Hepatocyte (in vitro differentiated cells): ENCODE results near the gene NDUFS7. TPM values are rescaled to one million over a fixed set of nuclear protein-coding genes. Genes with fewer than 3 reads are reported as not detected.
A peak's percentile ranks its signal among the peaks of the same experiment; 100 is the strongest.

Source experiments
- DNase-seq: peaks from one replicate; pipeline ENCODE4 v3.0.0-alpha.2; 2016; ENCODE audit warnings: low spot score
- H2AFZ ChIP-seq: fragments of 200-600 bp; sonication (generic); 2 replicates; pipeline ENCODE4 v1.6.0; 2016; ENCODE audit warnings: antibody characterized with exemption, mild to moderate bottlenecking
- H3K27ac ChIP-seq: fragments of 200-600 bp; sonication (generic); 2 replicates; pipeline ENCODE4 v1.5.1; 2016; ENCODE audit warnings: mild to moderate bottlenecking
- H3K27me3 ChIP-seq: fragments of 200-600 bp; sonication (generic); 2 replicates; pipeline ENCODE4 v1.6.1; 2016
- H3K36me3 ChIP-seq: fragments of 200-600 bp; sonication (generic); replicated peaks from 2 replicates; pipeline ENCODE4 v1.5.1; 2016; ENCODE audit warnings: low read depth; ENCODE audit not compliant: insufficient read depth
- H3K4me1 ChIP-seq: fragments of 200-600 bp; sonication (generic); 2 replicates; pipeline ENCODE4 v1.5.1; 2016; ENCODE audit warnings: mild to moderate bottlenecking, moderate library complexity; ENCODE audit not compliant: insufficient read depth
- H3K4me2 ChIP-seq: fragments of 200-600 bp; sonication (generic); 2 replicates; pipeline ENCODE4 v1.6.0; 2016
- H3K4me3 ChIP-seq: fragments of 200-600 bp; sonication (generic); 2 replicates; pipeline ENCODE4 v1.5.1; 2016; ENCODE audit warnings: mild to moderate bottlenecking
- H3K79me2 ChIP-seq: fragments of 200-600 bp; sonication (generic); 2 replicates; pipeline ENCODE4 v1.6.0; 2017; ENCODE audit warnings: mild to moderate bottlenecking
- H3K9me2 ChIP-seq: fragments of 200-600 bp; sonication (generic); replicated peaks from 2 replicates; pipeline ENCODE4 v1.6.0; 2017; ENCODE audit warnings: mild to moderate bottlenecking; ENCODE audit not compliant: insufficient read depth
- H3K9me3 ChIP-seq: fragments of 200-600 bp; sonication (generic); 2 replicates; pipeline ENCODE4 v1.5.1; 2016; ENCODE audit warnings: low read depth, mild to moderate bottlenecking
- H4K20me1 ChIP-seq: fragments of 200-600 bp; sonication (generic); 2 replicates; pipeline ENCODE4 v1.6.0; 2016; ENCODE audit warnings: mild to moderate bottlenecking; ENCODE audit not compliant: insufficient read depth, poor library complexity, severe bottlenecking
- CTCF ChIP-seq: fragments of 200-600 bp; sonication (generic); IDR thresholded peaks from 2 replicates; pipeline ENCODE4 v1.5.1; 2016; ENCODE audit warnings: antibody characterized with exemption, mild to moderate bottlenecking; ENCODE audit not compliant: poor library complexity
- EZH2 ChIP-seq: fragments of 200-600 bp; sonication (generic); IDR thresholded peaks from 2 replicates; pipeline ENCODE4 v1.6.1; 2016; ENCODE audit warnings: antibody characterized with exemption, mild to moderate bottlenecking, borderline replicate concordance
- EZH2phosphoT487 ChIP-seq: fragments of 200-600 bp; sonication (generic); IDR thresholded peaks from one replicate; pipeline ENCODE4 v1.6.1; 2018; ENCODE audit warnings: antibody characterized with exemption, mild to moderate bottlenecking, low read depth, moderate library complexity; ENCODE audit not compliant: unreplicated experiment, severe bottlenecking
- WGBS: methylation state at CpG from one replicate; pipeline ENCODE4 v1.1.6; 2016; ENCODE audit warnings: low lambda C conversion rate; ENCODE audit errors: missing lambda C conversion rate; 5-methylcytosine and 5-hydroxymethylcytosine counted together
- polyA plus RNA-seq: library from polyadenylated mRNA; unstranded; fragments of >200 nt; fragmentation: Nextera tagmentation; extraction: Ambion mirVana; gene quantifications from 2 replicates; pipeline ENCODE4 v1.2.1, GENCODE V29; 2016
- total RNA-seq: library from RNA; depleted of rRNA; stranded (reverse); fragments of >200 nt; gene quantifications from 2 replicates; pipeline ENCODE4 v1.2.3, GENCODE V29; 2014

NDUFS7 gene
- total and polyA plus RNA-seq, 2 experiments from 2014 or later: 81.6 to 276 TPM

DNA sequence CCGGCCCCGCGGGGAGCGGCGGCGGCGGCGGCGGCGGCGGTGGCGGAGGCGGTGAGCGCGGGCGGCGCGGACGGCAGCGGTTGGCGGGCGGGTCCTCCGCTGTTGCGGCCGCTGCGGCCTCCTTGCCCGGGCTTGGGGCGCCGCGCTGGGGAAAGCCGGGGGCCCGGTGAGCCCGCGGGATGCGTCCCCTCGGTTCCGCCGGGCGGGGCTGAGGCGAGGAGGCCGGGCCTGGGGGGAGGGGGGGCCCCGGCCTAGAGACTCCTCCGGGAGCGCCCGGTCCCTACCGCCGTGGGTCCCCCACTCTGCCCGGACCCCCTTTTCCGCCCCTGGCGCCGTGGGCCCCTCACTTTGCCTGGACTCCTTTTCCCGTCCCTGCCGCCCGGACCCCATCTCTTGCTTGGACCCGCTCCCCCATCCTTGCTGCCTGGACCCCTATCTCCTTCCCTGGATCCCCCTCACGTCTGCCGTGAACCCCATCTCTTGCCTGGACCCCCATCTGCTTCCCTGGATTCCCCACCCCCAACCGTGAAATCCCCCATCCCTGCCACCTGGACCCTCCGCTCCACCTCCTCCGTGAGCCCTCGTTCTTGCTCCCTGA, 28.6 kb upstream of the NDUFS7 start:
- H3K36me3 ChIP-seq: no peaks in the 10 kb centered on the region
- peak overlapping the region; percentile 99 for H3K4me2 ChIP-seq
- H3K4me1 ChIP-seq: peaks cover 20% of the 10 kb centered on the region
- no peaks in the 10 kb centered on the region for H3K27me3 ChIP-seq
- H3K27ac ChIP-seq: peak overlapping the region; percentile 24
- H3K9me3 ChIP-seq: no peaks in the 10 kb centered on the region
- H3K4me3 ChIP-seq: peak overlapping the region; percentile 83
- H3K9me2 ChIP-seq: no peaks in the 10 kb centered on the region
- peaks cover 25% of the 10 kb centered on the region for H3K79me2 ChIP-seq
- WGBS: 5% methylated on average over 4 of the region's 61 CpGs
- peaks cover 9% of the 10 kb centered on the region for H4K20me1 ChIP-seq
- DNase-seq: no peak
- peak overlapping the region; percentile 71 for H2AFZ ChIP-seq
- TF ChIP-seq EZH2phosphoT487: no peak
- TF ChIP-seq CTCF: no peak
- no peak for TF ChIP-seq EZH2

- H4K20me1 ChIP-seq: peaks cover 9% of the 10 kb centered on the region
- no peak for DNase-seq
- no peaks in the 10 kb centered on the region for H3K27me3 ChIP-seq
- peak overlapping the region; percentile 24 for H3K27ac ChIP-seq
- WGBS: 30% methylated on average over 28 of the region's 32 CpGs
- H3K79me2 ChIP-seq: peaks cover 25% of the 10 kb centered on the region
- H3K9me2 ChIP-seq: no peaks in the 10 kb centered on the region
- peaks cover 23% of the 10 kb centered on the region for H3K4me1 ChIP-seq
- H3K36me3 ChIP-seq: no peaks in the 10 kb centered on the region
- TF ChIP-seq EZH2: no peak
- H3K4me3 ChIP-seq: peak overlapping the region; percentile 83
- H2AFZ ChIP-seq: no peak overlapping the region
- H3K4me2 ChIP-seq: peak overlapping the region; percentile 99
- no peaks in the 10 kb centered on the region for H3K9me3 ChIP-seq
These were observed 27.9 kb upstream of the NDUFS7 start for GRCh38 chr19:1355568-1356507.

DNA sequence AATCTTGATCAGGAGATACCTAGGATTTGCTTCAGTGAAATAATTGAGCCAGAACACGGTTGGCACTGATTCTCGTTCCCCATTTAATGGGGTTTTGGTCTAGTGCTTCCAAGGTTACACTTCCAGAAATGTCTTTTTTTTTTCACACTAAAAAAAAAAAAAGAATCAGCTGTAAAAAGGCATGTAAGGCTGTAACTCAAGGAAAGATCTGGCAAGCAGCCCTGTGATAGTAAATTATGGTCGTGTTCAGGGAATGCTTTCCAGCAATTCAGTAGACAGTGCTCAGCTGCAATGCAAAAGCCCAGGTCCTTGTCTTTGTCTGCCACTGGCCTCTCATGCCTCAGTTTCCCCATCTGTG, 27.2 kb upstream of the NDUFS7 start:
- 58% methylated on average over 3 of the region's 3 CpGs for whole genome bisulfite sequencing
- DNase-seq: no peak
- Histone ChIP-seq H2AFZ (no peak overlapping the region), H3K27ac (no peak overlapping the region), H3K36me3 (no peaks in the 10 kb centered on the region), H3K9me3 (no peaks in the 10 kb centered on the region), H4K20me1 (peaks cover 9% of the 10 kb centered on the region), H3K9me2 (no peaks in the 10 kb centered on the region), H3K27me3 (no peaks in the 10 kb centered on the region), H3K4me1 (peaks cover 24% of the 10 kb centered on the region), H3K4me3 (no peak overlapping the region), H3K79me2 (peaks cover 25% of the 10 kb centered on the region), H3K4me2 (peak overlapping the region; percentile 99)
- TF ChIP-seq EZH2phosphoT487 (no peak), EZH2 (no peak)

- H3K9me2 ChIP-seq: no peaks in the 10 kb centered on the region
- no peak overlapping the region for H3K4me2 ChIP-seq
- no peak overlapping the region for H3K27ac ChIP-seq
- no peak for TF ChIP-seq CTCF
- no peak for TF ChIP-seq EZH2
- no peak for TF ChIP-seq EZH2phosphoT487
- no peak for DNase-seq
- H3K4me1 ChIP-seq: peaks cover 24% of the 10 kb centered on the region
- no peaks in the 10 kb centered on the region for H3K36me3 ChIP-seq
- H2AFZ ChIP-seq: no peak overlapping the region
- H4K20me1 ChIP-seq: peaks cover 9% of the 10 kb centered on the region
- H3K9me3 ChIP-seq: no peaks in the 10 kb centered on the region
- WGBS: 84% methylated on average over 24 of the region's 24 CpGs
- no peak overlapping the region for H3K4me3 ChIP-seq
- no peaks in the 10 kb centered on the region for H3K27me3 ChIP-seq
- H3K79me2 ChIP-seq: peaks cover 25% of the 10 kb centered on the region
These were observed 26.1 kb upstream of the NDUFS7 start for GRCh38 chr19:1357531-1358109.
